Measurements from ENCODE around the gene PTPN7.

- TF ChIP-seq CTCF (IDR thresholded peaks at IDR 0.05; ENCODE audit: insufficient read depth, low read depth, low read length) (no peak), EZH2 (IDR thresholded peaks at IDR 0.05; ENCODE audit: insufficient read depth, low read length) (no peak)
These were observed 8.5 kb upstream of the PTPN7 start for GRCh38 chr1:202168861-202169260.
